ENCODE measurements around the gene RAB3IL1.
"Not testable (repeated sequence)": the region's sequence is repeated elsewhere in the genome, so short reads cannot be mapped to it uniquely, and the experiment has no call there.

RAB3IL1 gene

GRCh38 chr11:61917334-61918109 is at the start of gene RAB3IL1:
Gene RAB3IL1 (minus strand): TSS chr11:61917566. CDS start chr11:61917367, 199 bp downstream.
- DNase-seq = no peak

DNA sequence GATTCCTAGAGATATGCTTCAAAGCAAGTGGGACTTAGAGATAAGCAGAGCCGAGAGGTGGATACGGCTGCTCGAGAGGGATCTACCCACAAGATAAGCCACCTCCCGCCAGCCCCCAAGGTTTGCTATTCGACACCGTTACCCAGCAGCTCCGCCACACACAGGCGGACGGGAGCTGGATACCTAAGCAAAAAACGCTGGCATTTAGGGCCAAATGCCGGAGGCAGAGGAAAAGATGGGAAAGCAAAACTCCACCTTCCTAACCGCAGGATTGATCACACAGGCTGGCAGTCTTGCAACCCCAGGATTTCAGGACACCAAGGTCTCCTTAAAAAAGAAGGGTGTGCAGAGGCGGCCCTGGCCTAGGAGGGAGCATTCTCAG is 49.4 kb upstream of the RAB3IL1 start:
- no peak for DNase-seq

DNA sequence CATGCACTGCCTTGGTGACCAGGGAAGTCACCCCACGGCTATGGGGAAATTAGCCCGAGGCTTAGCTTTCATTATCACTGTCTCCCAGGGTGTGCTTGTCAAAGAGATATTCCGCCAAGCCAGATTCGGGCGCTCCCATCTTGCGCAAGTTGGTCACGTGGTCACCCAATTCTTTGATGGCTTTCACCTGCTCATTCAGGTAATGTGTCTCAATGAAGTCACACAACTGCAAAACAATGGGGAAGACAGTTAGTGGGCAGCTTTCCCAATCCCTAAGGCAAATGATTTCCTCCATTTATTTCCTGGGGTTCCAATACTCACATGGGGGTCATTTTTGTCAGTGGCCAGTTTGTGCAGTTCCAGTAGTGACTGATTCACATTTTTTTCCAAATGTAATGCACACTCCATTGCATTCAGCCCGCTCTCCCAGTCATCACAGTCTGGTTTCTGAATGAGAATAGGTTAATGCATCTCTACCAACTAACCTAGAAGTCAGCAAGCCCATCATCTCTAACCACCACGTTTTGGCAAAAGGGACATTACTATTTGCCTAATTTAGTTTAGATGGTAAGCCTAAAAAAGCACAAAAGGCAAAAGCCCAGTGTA is 47.4 kb upstream of the RAB3IL1 start:
- peak; percentile 12 for DNase-seq

- no peak for DNase-seq
Measured at GRCh38 chr11:61964058-61964665, 46.8 kb upstream of the RAB3IL1 start.

DNA sequence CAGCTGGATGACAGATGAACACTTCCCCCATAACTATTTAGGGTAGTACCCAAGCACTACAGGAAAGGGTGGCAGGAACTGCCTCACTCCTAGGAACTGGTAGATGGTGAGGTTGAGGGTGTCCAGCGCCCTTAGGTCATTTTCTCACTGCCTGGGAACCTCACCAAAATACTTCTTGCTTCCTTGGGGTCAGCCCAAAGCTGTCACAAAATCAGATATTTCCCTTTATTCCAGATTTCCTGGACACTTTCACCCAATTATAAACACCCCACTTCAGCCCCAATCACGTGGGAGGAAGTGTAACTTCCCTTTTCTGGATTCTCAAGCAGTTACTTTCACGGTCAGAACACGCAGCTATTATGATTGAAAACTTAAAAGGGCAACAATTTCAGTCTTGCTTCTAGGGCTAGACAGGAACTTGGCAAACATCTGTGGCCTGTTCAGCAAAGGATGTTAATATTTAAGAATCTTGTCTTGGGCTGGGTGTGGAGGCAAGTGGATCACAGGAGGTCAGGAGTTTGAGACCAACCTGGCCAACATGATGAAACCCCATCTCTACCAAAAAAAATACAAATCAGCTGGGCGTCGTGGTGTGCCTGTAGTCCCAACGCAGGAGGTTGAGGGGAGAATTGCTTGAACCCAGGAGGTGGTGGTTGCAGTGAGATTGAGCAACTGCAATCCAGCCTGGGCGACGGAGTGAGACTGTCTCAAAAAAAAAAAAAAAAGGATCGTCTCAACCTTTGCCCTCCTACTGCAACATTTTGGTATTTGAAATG is 46.1 kb upstream of the RAB3IL1 start:
- DNase-seq = no peak

- no peak for DNase-seq
Measured at GRCh38 chr11:61963016-61963281, 45.6 kb upstream of the RAB3IL1 start.

GRCh38 chr11:61962213-61963015 is 45.0 kb upstream of the RAB3IL1 start:
- no peak for DNase-seq

DNA sequence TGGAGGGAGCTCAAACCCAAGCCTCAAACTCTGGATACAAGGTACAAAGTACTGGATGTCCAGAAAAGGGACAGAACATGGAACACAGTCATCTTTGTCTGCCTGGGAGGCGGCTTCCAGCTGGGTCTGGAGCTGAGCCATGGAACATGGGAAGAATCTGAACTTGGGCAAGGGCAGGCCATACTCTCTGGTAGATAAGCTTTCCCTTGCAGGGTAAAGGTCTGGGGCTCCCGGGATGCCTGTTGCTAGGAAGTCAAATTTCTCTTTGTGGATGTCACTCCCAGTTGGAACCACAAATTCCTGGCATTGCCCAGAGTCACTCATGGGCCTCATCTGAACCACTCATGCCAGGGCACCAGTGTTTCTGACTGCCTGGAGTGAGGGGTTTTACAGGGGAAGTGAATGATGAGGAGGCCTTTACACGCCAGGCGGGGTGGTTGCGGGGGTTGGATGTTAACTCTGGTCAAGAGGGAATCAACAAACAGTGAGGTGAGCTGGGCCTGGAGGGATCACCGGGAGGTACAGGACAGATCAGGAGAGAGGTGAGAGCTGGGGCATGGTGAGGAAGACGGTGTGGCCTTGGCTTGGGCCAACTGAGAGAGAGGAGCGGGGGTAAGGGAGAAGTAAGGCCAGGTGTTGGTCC is 44.3 kb upstream of the RAB3IL1 start:
- DNase-seq = no peak

DNA sequence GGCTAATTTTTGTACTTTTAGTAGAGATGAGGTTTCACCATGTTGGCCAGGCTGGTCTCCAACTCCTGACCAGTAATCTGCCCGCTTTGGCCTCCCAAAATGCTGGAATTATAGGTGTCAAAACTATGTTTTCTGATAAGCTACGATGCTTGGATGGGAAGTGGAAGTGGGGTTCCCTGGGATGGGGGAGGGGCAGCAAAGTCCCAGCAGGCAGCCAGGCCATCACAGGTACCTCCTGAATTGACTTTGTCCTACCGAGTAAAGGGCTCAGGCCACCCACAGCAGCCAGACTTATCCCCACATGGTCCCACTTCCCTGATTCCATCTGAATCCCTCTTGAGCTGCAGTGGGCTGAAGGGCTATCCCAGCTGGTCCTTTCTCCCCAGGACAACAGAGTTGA is 43.2 kb upstream of the RAB3IL1 start:
- no peak for DNase-seq

- no peak for DNase-seq
Measured at GRCh38 chr11:61959678-61960077, 42.3 kb upstream of the RAB3IL1 start.

GRCh38 chr11:61959114-61959513 is 41.7 kb upstream of the RAB3IL1 start:
- DNase-seq = no peak

GRCh38 chr11:61958590-61958989 is 41.2 kb upstream of the RAB3IL1 start:
- no peak for DNase-seq

- DNase-seq = no peak
Measured at GRCh38 chr11:61957021-61957770, 39.8 kb upstream of the RAB3IL1 start.

DNA sequence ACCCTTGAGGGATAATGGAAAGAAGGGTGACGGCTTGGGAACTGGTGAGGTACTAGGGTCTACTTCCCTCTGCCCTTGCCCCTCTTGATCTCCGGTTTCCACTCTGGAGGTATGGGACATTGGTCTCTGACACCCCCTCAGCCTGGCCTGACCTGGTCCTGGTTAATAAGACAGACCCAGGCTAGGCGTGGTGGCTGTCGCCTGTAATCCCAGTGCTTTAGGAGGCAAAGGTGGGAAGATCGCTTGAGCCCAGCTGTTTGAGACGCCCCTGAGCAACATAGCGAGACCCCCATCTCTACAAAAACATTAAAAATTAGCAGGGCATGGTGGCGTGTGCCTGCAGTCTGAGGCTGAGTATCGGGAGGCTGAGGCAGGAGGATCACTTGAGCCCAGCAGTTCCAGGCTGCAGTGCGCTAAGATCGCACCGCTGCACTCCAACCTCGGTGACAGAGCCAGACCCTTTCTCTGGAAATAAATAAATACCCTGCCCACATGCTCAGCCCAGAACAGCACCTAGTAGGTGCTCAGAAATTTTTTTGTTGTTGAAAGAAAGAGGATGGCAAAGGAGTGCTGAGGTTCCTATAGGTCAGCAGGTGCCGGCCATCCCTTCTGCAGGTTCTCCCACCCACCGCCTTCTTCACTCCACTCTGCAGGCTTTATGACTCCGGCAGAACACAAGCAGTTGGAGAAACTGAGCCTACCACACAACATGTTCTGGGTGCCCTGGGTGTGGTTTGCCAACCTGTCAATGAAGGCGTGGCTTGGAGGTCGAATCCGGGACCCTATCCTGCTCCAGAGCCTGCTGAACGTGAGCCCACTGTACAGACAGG is 39.0 kb upstream of the RAB3IL1 start:
- no peak for DNase-seq

- peak; percentile 58 for DNase-seq
Measured at GRCh38 chr11:61955422-61956135, 38.2 kb upstream of the RAB3IL1 start.

GRCh38 chr11:61954851-61955421 is 37.6 kb upstream of the RAB3IL1 start:
- DNase-seq = peak; percentile 15

- no peak for DNase-seq
Measured at GRCh38 chr11:61954106-61954850, 36.9 kb upstream of the RAB3IL1 start.

- not testable (repeated sequence) for DNase-seq
Measured at GRCh38 chr11:61953632-61954031, 36.3 kb upstream of the RAB3IL1 start.

GRCh38 chr11:61952882-61953281 is 35.5 kb upstream of the RAB3IL1 start:
- no peak for DNase-seq
